Caco-2 (cell line): ENCODE results near the gene PTDSS2. TPM values are rescaled to one million over a fixed set of nuclear protein-coding genes. Genes with fewer than 3 reads are reported as not detected.
A peak's percentile ranks its signal among the peaks of the same experiment; 100 is the strongest.
"Not testable (repeated sequence)": the region's sequence is repeated elsewhere in the genome, so short reads cannot be mapped to it uniquely, and the experiment has no call there.

Experiments
- Bru-seq: library from RNA; stranded (reverse); fragments of 400-500 nt; gene quantifications from one replicate; lab custom pipeline; 2021; lab: Mats Ljungman, UMichigan
- BruChase-seq, 2 experiments: library from RNA; stranded (reverse); fragments of 400-500 nt; gene quantifications; one replicate each; lab custom pipeline; 2021; lab: Mats Ljungman, UMichigan
- BruUV-seq: library from RNA; stranded (reverse); fragments of 400-500 nt; replicated peaks from 2 replicates; lab custom pipeline; 2021; lab: Mats Ljungman, UMichigan
- CTCF ChIA-PET: fragments of 300-600 bp; sonication (Branson Sonifier 250); formaldehyde crosslinking; loops from one replicate; lab custom pipeline; 2022; ENCODE audit warnings: antibody characterized with exemption; lab: Charles Lee
- POLR2A ChIA-PET: fragments of 300-600 bp; sonication (Branson Sonifier 250); formaldehyde crosslinking; loops from one replicate; lab custom pipeline; 2022; ENCODE audit warnings: antibody characterized with exemption; lab: Charles Lee
- DNase-seq, 2 experiments: peaks; one replicate each; pipeline versions ENCODE4 v3.0.0 to v3.0.0-alpha.2; 2020 to 2022
- H3K27me3 ChIP-seq: replicated peaks from 2 replicates; pipeline ENCODE4 v1.6.0; 2011; ENCODE audit warnings: low read length; ENCODE audit not compliant: control insufficient read depth, insufficient read depth
- H3K36me3 ChIP-seq: 2 replicates; pipeline ENCODE4 v1.5.1; 2011; ENCODE audit warnings: low read length; ENCODE audit not compliant: control insufficient read depth, insufficient read depth
- H3K4me1 ChIP-seq: fragments of 250-450 bp; sonication (Bioruptor Pico); 2 replicates; pipeline ENCODE4 v1.5.1; 2020; ENCODE audit warnings: mild to moderate bottlenecking
- H3K4me3 ChIP-seq: 2 replicates; pipeline ENCODE4 v1.5.1; 2011; ENCODE audit warnings: low read depth, mild to moderate bottlenecking, control low read depth, low read length
- H3K9me3 ChIP-seq: fragments of 250-450 bp; sonication (Bioruptor Pico); 2 replicates; pipeline ENCODE4 v1.5.1; 2020; ENCODE audit warnings: mild to moderate bottlenecking, moderate library complexity
- H3K27ac Mint-ChIP-seq: one replicate; pipeline ENCODE4 v1.8.0; 2022; ENCODE audit warnings: mixed read lengths; ENCODE audit not compliant: unreplicated experiment
- H3K27me3 Mint-ChIP-seq: one replicate; pipeline ENCODE4 v1.8.0; 2022; ENCODE audit warnings: mixed read lengths; ENCODE audit not compliant: insufficient read depth, unreplicated experiment
- H3K36me3 Mint-ChIP-seq: one replicate; pipeline ENCODE4 v1.8.0; 2022; ENCODE audit warnings: mild to moderate bottlenecking, mixed read lengths; ENCODE audit not compliant: insufficient read depth, unreplicated experiment
- H3K4me1 Mint-ChIP-seq: one replicate; pipeline ENCODE4 v1.8.0; 2022; ENCODE audit warnings: low read depth, mixed read lengths; ENCODE audit not compliant: unreplicated experiment
- H3K4me3 Mint-ChIP-seq: one replicate; pipeline ENCODE4 v1.8.0; 2022; ENCODE audit warnings: mild to moderate bottlenecking, moderate library complexity, mixed read lengths; ENCODE audit not compliant: unreplicated experiment
- H3K9me3 Mint-ChIP-seq: one replicate; pipeline ENCODE4 v1.8.0; 2022; ENCODE audit warnings: mixed read lengths; ENCODE audit not compliant: unreplicated experiment
- CTCF ChIP-seq, 2 experiments: fragments of 200-600 bp in 1 of 2; IDR thresholded peaks; 1 replicate in 1 of 2; 2 replicates in 1 of 2; pipeline versions ENCODE4 v1.5.1 to v1.8.0; 2011 to 2022; ENCODE audit warnings: antibody characterized with exemption in 1 of 2, control low read depth in 1 of 2, inconsistent platforms in 1 of 2, low read depth in 1 of 2, low read length in 1 of 2, mild to moderate bottlenecking in 1 of 2, moderate library complexity in 1 of 2; ENCODE audit not compliant: insufficient read depth in 1 of 2, severe bottlenecking in 1 of 2, unreplicated experiment in 1 of 2
- intact Hi-C: fragments of 100-400 bp; cut with micrococcal nuclease; formaldehyde crosslinking; loops from one replicate; pipeline ENCODE4 v1.10.0; 2022; ENCODE audit not compliant: unreplicated experiment
- long read RNA-seq: library from polyadenylated mRNA; stranded (forward); transcript quantifications from one replicate; pipeline ENCODE4 v2.0.0, GENCODE V29; 2022
- total RNA-seq: library from RNA; stranded (reverse); gene quantifications from 2 replicates; pipeline ENCODE4 v1.2.3, GENCODE V29; 2022

The PTDSS2 gene
- total RNA-seq (40.6 and 44.3 TPM in 2 replicates), Bru-seq, nascent RNA (percentile 51 among the genes with signal in this experiment), BruChase-seq, experiment 1, labeled RNA remaining after a 2-hour chase (percentile 57 among the genes with signal in this experiment), BruChase-seq, experiment 2, labeled RNA remaining after a 6-hour chase (percentile 60 among the genes with signal in this experiment)
- long read RNA-seq, transcript PTDSS2-201 (12 exons, 2,445 nt), result major isoform, 33 of 60 reads
- long read RNA-seq, partial matches to known transcripts, result 3 of 60 reads
- long read RNA-seq, other reads (novel, unspliced or antisense), result 23 of 60 reads

GRCh38 chr11:449889-450808 is at the start of gene PTDSS2:
TSS of gene PTDSS2 (plus strand) at chr11:450279. CDS start at chr11:450456, 177 bp downstream.
- peak within 1 kb of the TSS; percentile 87 for H3K4me3 ChIP-seq
- DNase-seq, result peak; percentile 95 to 96
- H3K4me1 Mint-ChIP-seq, result peaks cover 27% of the 10 kb centered on the region
- intact Hi-C loops, result loop anchor here (2.0 to 10.0 kb wide), 5 partner anchors 55 to 243 kb away; partner anchors contain the start of genes B4GALNT4, BET1L, PKP3 and RIC8A
- ChIA-PET CTCF (interaction anchor here (0.7 to 4.3 kb wide), 11 partner anchors 8 to 242 kb away, joined by 3 to 43 read pairs (median 7); partner anchors contain the start of genes ANO9, BET1L, PKP3 and RIC8A), POLR2A (interaction anchor here (0.6 to 1.2 kb wide), 5 partner anchors 11 to 243 kb away, joined by 3 to 7 read pairs (median 4); partner anchors contain the start of genes BET1L, RIC8A and RNH1)
- no peaks in the 10 kb centered on the region for H3K27me3 Mint-ChIP-seq
- no peaks in the 10 kb centered on the region for H3K9me3 Mint-ChIP-seq
- H3K27me3 ChIP-seq, result no peaks in the 10 kb centered on the region
- peaks cover 32% of the 10 kb centered on the region for H3K4me1 ChIP-seq
- peak within 1 kb of the TSS; percentile 84 for H3K27ac Mint-ChIP-seq
- no peaks in the 10 kb centered on the region for H3K36me3 ChIP-seq
- BruUV-seq, result no TSS peak
- H3K4me3 Mint-ChIP-seq, result peak within 1 kb of the TSS; percentile 85
- peaks cover 20% of the 10 kb centered on the region for H3K36me3 Mint-ChIP-seq
- H3K9me3 ChIP-seq, result no peaks in the 10 kb centered on the region
- TF ChIP-seq CTCF (IDR thresholded peaks at IDR 0.05; ENCODE audit: insufficient read depth in 1 of 2, low read depth in 1 of 2, low read length in 1 of 2, severe bottlenecking in 1 of 2, unreplicated experiment in 1 of 2), result no peak

GRCh38 chr11:401196-401595 is 48.9 kb upstream of the PTDSS2 start:
- H3K9me3 Mint-ChIP-seq, DNase-seq, H3K27me3 ChIP-seq, H3K36me3 ChIP-seq, H3K4me1 Mint-ChIP-seq, POLR2A ChIA-PET, intact Hi-C loops, BruUV-seq, H3K27ac Mint-ChIP-seq, H3K4me1 ChIP-seq, H3K27me3 Mint-ChIP-seq, CTCF ChIA-PET, H3K4me3 Mint-ChIP-seq, H3K9me3 ChIP-seq, H3K4me3 ChIP-seq: not testable (repeated sequence)
- H3K36me3 Mint-ChIP-seq, result peaks cover 64% of the 10 kb centered on the region

GRCh38 chr11:403021-403760 is 46.9 kb upstream of the PTDSS2 start:
- no peak for DNase-seq
- Mint-ChIP-seq H3K4me3 (no peak overlapping the region), H3K27ac (no peak overlapping the region), H3K9me3 (no peaks in the 10 kb centered on the region), H3K4me1 (no peaks in the 10 kb centered on the region), H3K36me3 (peaks cover 74% of the 10 kb centered on the region), H3K27me3 (no peaks in the 10 kb centered on the region)
- intact Hi-C loops, result no loop called here
- no TSS peak for BruUV-seq
- H3K27me3 ChIP-seq, result no peaks in the 10 kb centered on the region
- no peaks in the 10 kb centered on the region; the same call in none of the 2 replicates for H3K36me3 ChIP-seq
- no peak for TF ChIP-seq CTCF (IDR thresholded peaks at IDR 0.05; ENCODE audit: insufficient read depth in 1 of 2, low read depth in 1 of 2, low read length in 1 of 2, severe bottlenecking in 1 of 2, unreplicated experiment in 1 of 2)
- H3K4me1 ChIP-seq, result no peaks in the 10 kb centered on the region
- CTCF ChIA-PET, result no interaction called here
- H3K9me3 ChIP-seq, result peaks cover 6% of the 10 kb centered on the region; the same call in 1 of the 2 replicates
- POLR2A ChIA-PET, result no interaction called here
- no peak overlapping the region for H3K4me3 ChIP-seq
